ENCODE results near the gene TMEM178B. TPM values are rescaled to one million over a fixed set of nuclear protein-coding genes. Genes with fewer than 3 reads are reported as not detected.

The TMEM178B gene
- total and polyA plus RNA-seq, 2 of the 4 experiments (the other 2 are of a cell fraction): under 0.01 to 0.05 TPM

- no TSS peak for BruUV-seq (replicated peaks)
- no peak overlapping the region for H2AFZ ChIP-seq (replicated peaks; ENCODE audit: low read length, poor library complexity)
- no peak overlapping the region for H3K56ac ChIP-seq (ENCODE audit: extremely low read depth, insufficient read depth, low read length)
- no peak overlapping the region for H3K23ac ChIP-seq (ENCODE audit: low read depth, low read length)
- TF ChIP-seq CTCF (conservative IDR thresholded peaks at IDR 0.05; ENCODE audit: low read depth, low read length): no peak
- no peak for TF ChIP-seq MAFK (IDR thresholded peaks at IDR 0.05; ENCODE audit: low read depth, low read length)
- TF ChIP-seq CEBPB (IDR thresholded peaks at IDR 0.05; ENCODE audit: low read depth, low read length): no peak
- TF ChIP-seq MAZ (IDR thresholded peaks at IDR 0.05; ENCODE audit: borderline replicate concordance, low read depth, low read length): no peak
- no peak for TF ChIP-seq RCOR1 (IDR thresholded peaks at IDR 0.05; ENCODE audit: insufficient replicate concordance, low read length)
- no peak for TF ChIP-seq BHLHE40 (IDR thresholded peaks at IDR 0.05; ENCODE audit: low read depth, low read length)
- TF ChIP-seq SMC3 (IDR thresholded peaks at IDR 0.05; ENCODE audit: low read depth, low read length): no peak
- TF ChIP-seq NFE2L2 (IDR thresholded peaks at IDR 0.05; ENCODE audit: low read depth, low read length): no peak
- no peak for TF ChIP-seq RAD21 (IDR thresholded peaks at IDR 0.05; ENCODE audit: low read length)
- TF ChIP-seq ELK1 (IDR thresholded peaks at IDR 0.05; ENCODE audit: borderline replicate concordance, low read depth, low read length): no peak
- TF ChIP-seq RFX5 (IDR thresholded peaks at IDR 0.05; ENCODE audit: low read depth, low read length): no peak
- no peak for TF ChIP-seq USF2 (IDR thresholded peaks at IDR 0.05; ENCODE audit: low read depth, low read length)
- TF ChIP-seq CHD1 (IDR thresholded peaks at IDR 0.05; ENCODE audit: low read depth, low read length): no peak
- no peak for TF ChIP-seq FOS (IDR thresholded peaks at IDR 0.05; ENCODE audit: low read depth, low read length)
- DNase-seq: no peak
- no peak overlapping the region for H4K91ac ChIP-seq (ENCODE audit: insufficient read depth, low read depth, low read length)
- H3K79me1 ChIP-seq (ENCODE audit: low read depth in 1 of 2, low read length in 2 of 2): no peaks in the 10 kb centered on the region
- no peaks in the 10 kb centered on the region for H3K36me3 ChIP-seq (ENCODE audit: control insufficient read depth, insufficient read depth, low read length)
- H3K18ac ChIP-seq (ENCODE audit: low read depth, low read length): no peak overlapping the region
- H2AK9ac ChIP-seq (replicated peaks; ENCODE audit: low read depth, low read length, poor library complexity): no peak overlapping the region
- H2BK15ac ChIP-seq (ENCODE audit: low read depth, low read length): no peak overlapping the region
- no peaks in the 10 kb centered on the region for H3K4me1 ChIP-seq (ENCODE audit: control insufficient read depth, insufficient read depth, low read length)
- H3K4me3 ChIP-seq (ENCODE audit: insufficient read depth, low read depth, low read length): no peak overlapping the region
- H3K27me3 ChIP-seq (ENCODE audit: control insufficient read depth, insufficient read depth, low read length): no peaks in the 10 kb centered on the region
- no peak overlapping the region for H2BK20ac ChIP-seq (ENCODE audit: low read depth, low read length)
- no peak overlapping the region for H3K14ac ChIP-seq (replicated peaks; ENCODE audit: low read depth, low read length)
- no peaks in the 10 kb centered on the region for H4K20me1 ChIP-seq (ENCODE audit: insufficient read depth, low read length)
- ChIA-PET CTCF (no interaction called here), POLR2A (ENCODE audit: unreplicated experiment) (no interaction called here)
- H2AK5ac ChIP-seq (ENCODE audit: low read depth, low read length): no peak overlapping the region
- H3K4me2 ChIP-seq (ENCODE audit: low read depth, low read length): no peak overlapping the region
- no peak overlapping the region for H2BK5ac ChIP-seq (ENCODE audit: low read depth, low read length, poor library complexity, severe bottlenecking)
- no peak overlapping the region for H3K4ac ChIP-seq (ENCODE audit: low read depth, low read length)
- H3K9me1 ChIP-seq (ENCODE audit: insufficient read depth, low read length): no peaks in the 10 kb centered on the region
- H4K8ac ChIP-seq (ENCODE audit: low read depth in 2 of 2, low read length in 2 of 2): no peak overlapping the region
- H3K9ac ChIP-seq (ENCODE audit: low read depth, low read length): no peak overlapping the region
- no peak overlapping the region for H2BK120ac ChIP-seq (ENCODE audit: low read depth, low read length)
- no peak for ATAC-seq (ENCODE audit: low read depth)
- no peak overlapping the region for H4K5ac ChIP-seq (ENCODE audit: low read depth, low read length)
- 36% methylated on average over 3 of the region's 6 CpGs; no CpG with 5 or more reads in 1 of the 2 experiments for WGBS, 2 experiments (ENCODE audit: extremely low coverage in 2 of 2, insufficient read length in 1 of 2)
- intact Hi-C loops (cut with micrococcal nuclease) (no loop called here), in situ Hi-C loops (cut with MboI; ENCODE audit: low sequenced_read_pairs) (no loop called here), dilution Hi-C loops (cut with HindIII; ENCODE audit: low sequenced_read_pairs, unreplicated experiment) (no loop called here)
- no peak overlapping the region for H3K27ac ChIP-seq (ENCODE audit: insufficient read depth, low read length)
- H3K9me3 ChIP-seq (ENCODE audit: control insufficient read depth, insufficient read depth, low read length): peaks cover 16% of the 10 kb centered on the region
Measured at GRCh38 chr7:141218941-141219340, 145.1 kb downstream of the TMEM178B start.

Data from IMR-90 (cell line).